ENCODE data around the gene JADE2.

DNA sequence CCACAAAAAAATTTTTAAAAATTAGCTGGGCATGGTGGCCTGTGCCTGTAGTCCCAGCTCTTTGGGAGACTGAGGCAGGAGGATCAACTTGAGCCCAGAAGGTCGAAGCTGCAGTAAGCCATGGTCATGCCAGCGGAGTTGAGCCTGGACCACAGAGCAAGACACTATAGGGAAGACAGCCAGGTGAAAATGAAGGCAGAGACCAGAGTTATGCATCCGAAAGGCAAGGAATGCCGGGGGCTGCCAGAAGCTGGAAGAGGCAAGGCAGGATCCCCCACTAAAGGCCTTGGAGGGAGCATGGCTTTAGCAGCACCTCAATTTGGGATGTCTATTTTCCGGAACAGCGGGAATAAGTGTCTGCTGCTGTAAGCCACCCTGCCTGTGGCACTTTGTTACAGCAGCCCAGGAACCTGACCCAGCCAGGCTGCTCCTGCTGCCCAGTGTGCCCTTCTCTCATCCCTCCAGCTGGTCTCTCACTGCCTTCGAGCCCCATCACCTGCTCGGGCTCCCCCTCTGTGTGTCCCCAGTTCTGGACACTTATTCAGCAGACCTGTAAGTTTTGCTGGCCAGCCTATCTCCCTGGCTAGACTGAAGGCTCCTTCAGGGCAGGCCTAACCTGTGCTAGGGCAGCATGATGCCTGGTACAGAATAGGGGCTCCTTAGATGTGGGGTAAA, 16.8 kb upstream of the JADE2 start:
- TF ChIP-seq RCOR1 (IDR thresholded peaks at IDR 0.05; ENCODE audit: low read depth, low read length), result no peak
- no peak for TF ChIP-seq CEBPB (IDR thresholded peaks at IDR 0.05)

Measured in A549 (cell line).